Peyer's patch (tissue), 4 donors: ENCODE results near the gene BDKRB2.

Experiments
- CTCF ChIP-seq, 6 experiments: fragments of 450-650 bp in 4 of 6; fragments of 200-600 bp in 2 of 6; sonication (generic) in 1 of 6; IDR thresholded peaks; one replicate each; pipeline ENCODE4 v1.5.1; 2017 to 2019; ENCODE audit warnings: antibody characterized with exemption in 6 of 6, mild to moderate bottlenecking in 3 of 6, moderate library complexity in 1 of 6
- POLR2A ChIP-seq, 2 donors: fragments of 450-650 bp; IDR thresholded peaks; one replicate each; pipeline ENCODE4 v1.5.1; 2017; ENCODE audit warnings: antibody characterized with exemption in 2 of 2, mild to moderate bottlenecking in 2 of 2, moderate library complexity in 2 of 2

- TF ChIP-seq CTCF (IDR thresholded peaks at IDR 0.05) (no peak), POLR2A (IDR thresholded peaks at IDR 0.05) (no peak)
These were observed 9.1 kb upstream of the BDKRB2 start for GRCh38 chr14:96195441-96196081.
